GM19043 (cell line): ENCODE measurements around the gene RGS6.

ENCODE experiments used
- ATAC-seq: cut with Tn5 transposase; IDR thresholded peaks from one replicate; pipeline ENCODE4 v1.9.1; 2021; ENCODE audit warnings: low read depth; ENCODE audit not compliant: unreplicated experiment

The RGS6 gene

GRCh38 chr14:72541546-72541945 is 609.3 kb downstream of the RGS6 start:
- no peak for ATAC-seq

- ATAC-seq = no peak
These were observed 611.1 kb downstream of the RGS6 start for GRCh38 chr14:72543341-72543740.

GRCh38 chr14:72544615-72545387 is 612.6 kb downstream of the RGS6 start:
- no peak for ATAC-seq

- no peak for ATAC-seq
These were observed 613.4 kb downstream of the RGS6 start for GRCh38 chr14:72545411-72546311.

- no peak for ATAC-seq
These were observed 614.3 kb downstream of the RGS6 start for GRCh38 chr14:72546344-72547016.

GRCh38 chr14:72547999-72548398 is 615.8 kb downstream of the RGS6 start:
- no peak for ATAC-seq

- no peak for ATAC-seq
These were observed 616.8 kb downstream of the RGS6 start for GRCh38 chr14:72549026-72549425.

GRCh38 chr14:72549854-72550253 is 617.6 kb downstream of the RGS6 start:
- no peak for ATAC-seq

GRCh38 chr14:72550513-72550912 is 618.3 kb downstream of the RGS6 start:
- ATAC-seq = no peak

GRCh38 chr14:72552236-72552635 is 620.0 kb downstream of the RGS6 start:
- no peak for ATAC-seq

- no peak for ATAC-seq
These were observed 620.9 kb downstream of the RGS6 start for GRCh38 chr14:72553161-72553560.

GRCh38 chr14:72553656-72554055 is 621.4 kb downstream of the RGS6 start:
- no peak for ATAC-seq

GRCh38 chr14:72554401-72554800 is 622.2 kb downstream of the RGS6 start:
- no peak for ATAC-seq

- ATAC-seq = no peak
These were observed 622.9 kb downstream of the RGS6 start for GRCh38 chr14:72554994-72555608.

- no peak for ATAC-seq
These were observed 623.4 kb downstream of the RGS6 start for GRCh38 chr14:72555609-72556000.

GRCh38 chr14:72557671-72558070 is 625.4 kb downstream of the RGS6 start:
- ATAC-seq = no peak

- no peak for ATAC-seq
These were observed 626.5 kb downstream of the RGS6 start for GRCh38 chr14:72558721-72559120.

- ATAC-seq = no peak
These were observed 627.0 kb downstream of the RGS6 start for GRCh38 chr14:72559202-72559601.

GRCh38 chr14:72559669-72560255 is 627.5 kb downstream of the RGS6 start:
- no peak for ATAC-seq

GRCh38 chr14:72560331-72560730 is 628.1 kb downstream of the RGS6 start:
- ATAC-seq = no peak
